GM12878 (cell line): Measurements from ENCODE around the gene ADCY2. TPM values are rescaled to one million over a fixed set of nuclear protein-coding genes. Genes with fewer than 3 reads are reported as not detected.

ENCODE experiments used
- ATAC-seq: fragments of 200-7000 bp; cut with Tn5 transposase; 3 replicates; pipeline ENCODE4 v1.9.1; 2020; ENCODE audit warnings: mild to moderate bottlenecking, moderate library complexity
- BruUV-seq: library from RNA; stranded (reverse); fragments of 400-500 nt; replicated peaks from 2 replicates; lab custom pipeline; 2021; lab: Mats Ljungman, UMichigan
- CTCF ChIA-PET: fragments of 300-600 bp; sonication (Branson Sonifier 250); formaldehyde crosslinking; extraction: SDS; loops from one replicate; lab custom pipeline; 2021; ENCODE audit warnings: inconsistent platforms; lab: Yijun Ruan, JAX
- POLR2A ChIA-PET: fragments of 350-600 bp; formaldehyde crosslinking; extraction: SDS; loops from one replicate; lab custom pipeline; 2021; ENCODE audit warnings: inconsistent platforms; lab: Charles Lee
- RAD21 ChIA-PET: fragments of 300-600 bp; sonication (Branson Sonifier 250); formaldehyde crosslinking; loops from one replicate; lab custom pipeline; 2023; ENCODE audit warnings: antibody characterized with exemption; ENCODE audit not compliant: unreplicated experiment; lab: Charles Lee
- SMC1A ChIA-PET: fragments of 300-600 bp; sonication (Branson Sonifier 250); formaldehyde crosslinking; loops from one replicate; lab custom pipeline; 2023; ENCODE audit not compliant: unreplicated experiment, uncharacterized antibody; lab: Charles Lee
- DNase-seq: peaks from one replicate; pipeline ENCODE4 v3.0.0-alpha.2; 2011; ENCODE audit warnings: low read depth, low spot score
- FAIRE-seq: peaks from 3 replicates; lab custom pipeline; 2011; peaks lifted over from hg19 to GRCh38; lab: Jason Lieb, UNC
- H2AFZ ChIP-seq: 2 replicates; pipeline ENCODE4 v1.6.0; 2011; ENCODE audit warnings: low read depth, low read length, control low read depth; ENCODE audit not compliant: control insufficient read depth
- H3K27ac ChIP-seq: 2 replicates; pipeline ENCODE4 v1.5.1; 2011; ENCODE audit warnings: control low read depth; ENCODE audit not compliant: control insufficient read depth, insufficient read depth
- H3K27me3 ChIP-seq, 2 experiments: replicated peaks in 1 of 2; 2 replicates each; pipeline versions ENCODE4 v1.6.0 to v1.6.1; 2011; ENCODE audit warnings: low read length in 1 of 2; ENCODE audit not compliant: control insufficient read depth in 2 of 2, insufficient read depth in 2 of 2
- H3K36me3 ChIP-seq, 2 experiments: 2 replicates each; pipeline ENCODE4 v1.5.1; 2011; ENCODE audit warnings: low read length in 1 of 2; ENCODE audit not compliant: control insufficient read depth in 2 of 2, insufficient read depth in 2 of 2
- H3K4me1 ChIP-seq: 2 replicates; pipeline ENCODE4 v1.6.1; 2011; ENCODE audit warnings: mild to moderate bottlenecking, low read length, moderate library complexity, mixed read lengths; ENCODE audit not compliant: control insufficient read depth, insufficient read depth
- H3K4me2 ChIP-seq: 2 replicates; pipeline ENCODE4 v1.6.0; 2011; ENCODE audit warnings: control low read depth; ENCODE audit not compliant: control insufficient read depth, insufficient read depth
- H3K4me3 ChIP-seq: fragments of 200-600 bp; sonication (generic); 2 replicates; pipeline ENCODE4 v1.5.1; 2016
- H3K79me2 ChIP-seq: 2 replicates; pipeline ENCODE4 v1.6.0; 2011; ENCODE audit warnings: low read length; ENCODE audit not compliant: control insufficient read depth, insufficient read depth
- H3K9ac ChIP-seq: 2 replicates; pipeline ENCODE4 v1.8.0; 2011; ENCODE audit warnings: low read length, control low read depth, mixed read lengths; ENCODE audit not compliant: control insufficient read depth, insufficient read depth
- H3K9me3 ChIP-seq: replicated peaks from 3 replicates; pipeline ENCODE4 v1.5.1; 2011; ENCODE audit warnings: mild to moderate bottlenecking, low read length; ENCODE audit not compliant: control insufficient read depth, insufficient read depth
- H4K20me1 ChIP-seq: 2 replicates; pipeline ENCODE4 v1.6.0; 2011; ENCODE audit not compliant: control insufficient read depth, insufficient read depth
- BCL3 ChIP-seq: IDR thresholded peaks from 2 replicates; pipeline ENCODE4 v1.6.1; 2011; ENCODE audit warnings: borderline replicate concordance, low read depth, mild to moderate bottlenecking, moderate library complexity, low read length; ENCODE audit not compliant: insufficient read depth, poor library complexity, severe bottlenecking
- CBFB ChIP-seq: IDR thresholded peaks from 2 replicates; pipeline ENCODE4 v1.6.1; 2016; ENCODE audit warnings: antibody characterized with exemption, low read depth
- CHD1 ChIP-seq: IDR thresholded peaks from 2 replicates; pipeline ENCODE4 v1.6.1; 2012; ENCODE audit warnings: low read depth, low read length, improper control_type of control experiment
- MYB ChIP-seq: fragments of 150-350 bp; IDR thresholded peaks from 2 replicates; pipeline ENCODE4 v1.6.1; 2014; ENCODE audit warnings: mild to moderate bottlenecking, low read depth, low read length, borderline replicate concordance
- MYC ChIP-seq: IDR thresholded peaks from 2 replicates; pipeline ENCODE4 v1.6.1; 2011; ENCODE audit warnings: mild to moderate bottlenecking, low read length, moderate library complexity, inconsistent platforms; ENCODE audit not compliant: insufficient read depth, insufficient replicate concordance, insufficient read length, severe bottlenecking
- NBN ChIP-seq: fragments of 450-650 bp; IDR thresholded peaks from 2 replicates; pipeline ENCODE4 v1.6.1; 2016
- NFIC ChIP-seq: IDR thresholded peaks from 2 replicates; pipeline ENCODE4 v1.6.1; 2012; ENCODE audit warnings: low read depth, mild to moderate bottlenecking, inconsistent platforms, low read length, moderate library complexity
- POLR2AphosphoS2 ChIP-seq: IDR thresholded peaks from 2 replicates; pipeline ENCODE4 v1.6.1; 2011; ENCODE audit warnings: low read depth, mild to moderate bottlenecking, low read length, improper control_type of control experiment, moderate library complexity
- RAD21 ChIP-seq: IDR thresholded peaks from 2 replicates; pipeline ENCODE4 v1.6.1; 2011; ENCODE audit warnings: mild to moderate bottlenecking, low read depth, low read length, moderate library complexity; ENCODE audit not compliant: insufficient read depth
- RCOR1 ChIP-seq: conservative IDR thresholded peaks from 2 replicates; pipeline ENCODE4 v1.6.1; 2012; ENCODE audit warnings: low read depth, low read length, improper control_type of control experiment
- SREBF1 ChIP-seq: IDR thresholded peaks from 2 replicates; pipeline ENCODE4 v1.6.1; 2012; ENCODE audit warnings: mild to moderate bottlenecking, low read length
- SUZ12 ChIP-seq: fragments of 200-600 bp; sonication (generic); IDR thresholded peaks from one replicate; pipeline ENCODE4 v1.6.1; 2018; ENCODE audit warnings: antibody characterized with exemption, mild to moderate bottlenecking; ENCODE audit not compliant: unreplicated experiment
- TCF12 ChIP-seq: IDR thresholded peaks from 2 replicates; pipeline ENCODE4 v1.6.1; 2011; ENCODE audit warnings: low read depth, mild to moderate bottlenecking, low read length
- ZNF207 ChIP-seq: fragments of 450-650 bp; IDR thresholded peaks from 2 replicates; pipeline ENCODE4 v1.6.1; 2014; ENCODE audit warnings: antibody characterized with exemption, mild to moderate bottlenecking, borderline replicate concordance
- ZNF274 ChIP-seq: IDR thresholded peaks from one replicate; pipeline ENCODE4 v1.8.0; 2011; ENCODE audit not compliant: insufficient read length, insufficient read depth
- WGBS: methylation state at CpG from one replicate; pipeline ENCODE4 v1.1.6; 2016; ENCODE audit warnings: low lambda C conversion rate; ENCODE audit not compliant: insufficient replicate concordance, insufficient coverage; ENCODE audit errors: missing lambda C conversion rate; 5-methylcytosine and 5-hydroxymethylcytosine counted together
- in situ Hi-C: fragments of 300-500 bp; cut with MboI; formaldehyde crosslinking; loops from 9 replicates; pipeline ENCODE4 v1.14.3; 2018; ENCODE audit warnings: mixed read lengths
- intact Hi-C: fragments of 100-400 bp; cut with micrococcal nuclease; formaldehyde crosslinking; loops from one replicate; pipeline ENCODE4 v1.14.2; 2022; ENCODE audit not compliant: unreplicated experiment
- polyA plus RNA-seq, 11 experiments: library from polyadenylated mRNA; depleted of rRNA in 4 of 11; unstranded in 6 of 11; stranded (reverse) in 5 of 11; fragments of >200 nt; fragmentation: Nextera tagmentation in 4 of 11; fragmentation: Illumina TruSeq in 1 of 11; extraction: Ambion mirVana in 4 of 11; extraction: Trizol in 1 of 11; gene quantifications; 1 replicate in 1 of 11; 2 replicates in 10 of 11; pipeline versions ENCODE4 v1.2.1 to v1.2.3, GENCODE V29; 2011 to 2016; ENCODE audit warnings: inconsistent platforms in 2 of 11, missing spikeins in 2 of 11, low read depth in 1 of 11
- total RNA-seq, 4 experiments: library from RNA; depleted of rRNA in 3 of 4; stranded (reverse); fragments of >200 nt in 3 of 4; fragmentation: Illumina TruSeq in 1 of 4; extraction: Trizol in 1 of 4; gene quantifications; 2 replicates each; pipeline versions ENCODE4 v1.2.1 to v1.2.3, GENCODE V29; 2013 to 2021
- TF ChIP-seq, protein P1 (sequence below): IDR thresholded peaks from 2 replicates; pipeline ENCODE4 v1.6.1; 2011; ENCODE audit warnings: low read depth, low read length, improper control_type of control experiment, borderline replicate concordance
- TF ChIP-seq, protein P2 (sequence below): IDR thresholded peaks from 2 replicates; pipeline ENCODE4 v1.6.1; 2012; ENCODE audit warnings: mild to moderate bottlenecking, low read depth, low read length

ADCY2 gene
- total and polyA plus RNA-seq, 10 of the 15 experiments (the other 5 are each of a cell fraction or from before 2014, with no cell fraction given): 0.07 to 0.26 TPM; not detected in 8

GRCh38 chr5:7471710-7472109 is 75.8 kb downstream of the ADCY2 start (continued):
- TF ChIP-seq SREBF1: no peak
- TF ChIP-seq RAD21: no peak
- TF ChIP-seq, protein P1, sequence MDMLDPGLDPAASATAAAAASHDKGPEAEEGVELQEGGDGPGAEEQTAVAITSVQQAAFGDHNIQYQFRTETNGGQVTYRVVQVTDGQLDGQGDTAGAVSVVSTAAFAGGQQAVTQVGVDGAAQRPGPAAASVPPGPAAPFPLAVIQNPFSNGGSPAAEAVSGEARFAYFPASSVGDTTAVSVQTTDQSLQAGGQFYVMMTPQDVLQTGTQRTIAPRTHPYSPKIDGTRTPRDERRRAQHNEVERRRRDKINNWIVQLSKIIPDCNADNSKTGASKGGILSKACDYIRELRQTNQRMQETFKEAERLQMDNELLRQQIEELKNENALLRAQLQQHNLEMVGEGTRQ: no peak
- no peak for TF ChIP-seq NBN
- TF ChIP-seq ZNF274: no peak
- TF ChIP-seq, protein P2, sequence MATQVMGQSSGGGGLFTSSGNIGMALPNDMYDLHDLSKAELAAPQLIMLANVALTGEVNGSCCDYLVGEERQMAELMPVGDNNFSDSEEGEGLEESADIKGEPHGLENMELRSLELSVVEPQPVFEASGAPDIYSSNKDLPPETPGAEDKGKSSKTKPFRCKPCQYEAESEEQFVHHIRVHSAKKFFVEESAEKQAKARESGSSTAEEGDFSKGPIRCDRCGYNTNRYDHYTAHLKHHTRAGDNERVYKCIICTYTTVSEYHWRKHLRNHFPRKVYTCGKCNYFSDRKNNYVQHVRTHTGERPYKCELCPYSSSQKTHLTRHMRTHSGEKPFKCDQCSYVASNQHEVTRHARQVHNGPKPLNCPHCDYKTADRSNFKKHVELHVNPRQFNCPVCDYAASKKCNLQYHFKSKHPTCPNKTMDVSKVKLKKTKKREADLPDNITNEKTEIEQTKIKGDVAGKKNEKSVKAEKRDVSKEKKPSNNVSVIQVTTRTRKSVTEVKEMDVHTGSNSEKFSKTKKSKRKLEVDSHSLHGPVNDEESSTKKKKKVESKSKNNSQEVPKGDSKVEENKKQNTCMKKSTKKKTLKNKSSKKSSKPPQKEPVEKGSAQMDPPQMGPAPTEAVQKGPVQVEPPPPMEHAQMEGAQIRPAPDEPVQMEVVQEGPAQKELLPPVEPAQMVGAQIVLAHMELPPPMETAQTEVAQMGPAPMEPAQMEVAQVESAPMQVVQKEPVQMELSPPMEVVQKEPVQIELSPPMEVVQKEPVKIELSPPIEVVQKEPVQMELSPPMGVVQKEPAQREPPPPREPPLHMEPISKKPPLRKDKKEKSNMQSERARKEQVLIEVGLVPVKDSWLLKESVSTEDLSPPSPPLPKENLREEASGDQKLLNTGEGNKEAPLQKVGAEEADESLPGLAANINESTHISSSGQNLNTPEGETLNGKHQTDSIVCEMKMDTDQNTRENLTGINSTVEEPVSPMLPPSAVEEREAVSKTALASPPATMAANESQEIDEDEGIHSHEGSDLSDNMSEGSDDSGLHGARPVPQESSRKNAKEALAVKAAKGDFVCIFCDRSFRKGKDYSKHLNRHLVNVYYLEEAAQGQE: no peak

DNA sequence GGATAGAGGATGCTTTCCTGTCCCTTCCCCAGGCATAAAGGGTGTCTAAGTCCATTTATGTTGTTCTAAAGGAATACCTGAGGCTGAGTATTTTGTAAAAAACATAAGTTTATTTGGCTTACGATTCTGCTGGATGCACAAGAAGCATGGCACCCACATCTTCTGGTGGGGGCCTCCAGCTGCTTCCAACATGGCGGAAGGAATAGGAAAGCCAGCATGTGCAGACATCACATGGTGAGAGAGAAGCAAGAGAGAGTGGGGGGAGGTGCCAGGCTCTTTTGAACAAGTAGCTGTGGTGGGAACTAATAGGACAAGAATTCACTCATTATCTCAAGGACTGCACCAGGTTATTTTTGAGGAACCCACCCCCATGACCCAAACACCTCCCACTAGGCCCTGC is 77.2 kb downstream of the ADCY2 start:
- in situ Hi-C loops: no loop called here
- no TSS peak for BruUV-seq
- Histone ChIP-seq H3K27me3 (no peaks in the 10 kb centered on the region), H3K4me3 (no peak overlapping the region), H3K79me2 (no peaks in the 10 kb centered on the region), H3K9me3 (no peaks in the 10 kb centered on the region; the same call in 2 of the 3 replicates), H4K20me1 (no peaks in the 10 kb centered on the region), H3K4me2 (no peak overlapping the region), H3K27ac (no peak overlapping the region), H3K36me3 (no peaks in the 10 kb centered on the region), H3K9ac (no peak overlapping the region), H2AFZ (no peak overlapping the region), H3K4me1 (no peaks in the 10 kb centered on the region)
- POLR2A ChIA-PET: no interaction called here
- FAIRE-seq (no peak), ATAC-seq (no peak), DNase-seq (no peak)
- WGBS: 13% methylated on average over 2 of the region's 2 CpGs
- intact Hi-C loops: no loop called here
- CTCF ChIA-PET: no interaction called here
- SMC1A ChIA-PET: interaction anchor here (1.0 kb wide), 1 partner anchor 281 kb away, joined by 3 read pairs; no protein-coding TSS in a partner anchor
- RAD21 ChIA-PET: no interaction called here
- TF ChIP-seq MYC (no peak), SREBF1 (no peak), TCF12 (no peak), MYB (no peak), ZNF207 (no peak), CBFB (no peak), CHD1 (no peak), SUZ12 (no peak), BCL3 (no peak), NFIC (no peak), POLR2AphosphoS2 (no peak), RCOR1 (no peak)
- TF ChIP-seq, all 136 proteins: peak for 0
